Measurements from ENCODE around the gene NBEAL2.
A peak's percentile ranks its signal among the peaks of the same experiment; 100 is the strongest.

NBEAL2 gene

GRCh38 chr3:46966811-46967210 lies 12.7 kb upstream of the NBEAL2 start:
- no peak for DNase-seq

- DNase-seq = no peak
Measured at GRCh38 chr3:46968783-46969428, 10.6 kb upstream of the NBEAL2 start.

- DNase-seq = no peak
Measured at GRCh38 chr3:46970391-46971091, 8.9 kb upstream of the NBEAL2 start.

- DNase-seq = no peak
Measured at GRCh38 chr3:46971151-46971550, 8.3 kb upstream of the NBEAL2 start.

GRCh38 chr3:46971742-46972141 lies 7.7 kb upstream of the NBEAL2 start:
- DNase-seq = no peak

- DNase-seq = no peak
Measured at GRCh38 chr3:46972396-46972795, 7.1 kb upstream of the NBEAL2 start.

- no peak for DNase-seq
Measured at GRCh38 chr3:46974421-46975171, 4.9 kb upstream of the NBEAL2 start.

GRCh38 chr3:46976326-46977190 lies 2.9 kb upstream of the NBEAL2 start, which contains the start of gene CCDC12:
Gene CCDC12, minus strand, starts transcription at chr3:46976745. Its CDS starts 13 bp downstream, at chr3:46976732.
- DNase-seq = peak; percentile 90

- no peak for DNase-seq
Measured at GRCh38 chr3:46977811-46978195, 1.7 kb upstream of the NBEAL2 start.

- DNase-seq = no peak
Measured at GRCh38 chr3:46978381-46978780, 1.1 kb upstream of the NBEAL2 start.

GRCh38 chr3:46979958-46980497 lies 562 bp downstream of the NBEAL2 start:
- DNase-seq = no peak

GRCh38 chr3:46981932-46982471 lies 2.5 kb downstream of the NBEAL2 start:
- DNase-seq = no peak

- DNase-seq = no peak
Measured at GRCh38 chr3:46982546-46982945, 3.1 kb downstream of the NBEAL2 start.

- no peak for DNase-seq
Measured at GRCh38 chr3:46984591-46985459, 5.4 kb downstream of the NBEAL2 start.

GRCh38 chr3:46985588-46985987 lies 6.1 kb downstream of the NBEAL2 start:
- no peak for DNase-seq

- no peak for DNase-seq
Measured at GRCh38 chr3:46986055-46986730, 6.7 kb downstream of the NBEAL2 start.

GRCh38 chr3:46986782-46987310 lies 7.4 kb downstream of the NBEAL2 start:
- DNase-seq = no peak

- no peak for DNase-seq
Measured at GRCh38 chr3:46987319-46987742, 7.9 kb downstream of the NBEAL2 start.

- DNase-seq = no peak
Measured at GRCh38 chr3:46987743-46988401, 8.4 kb downstream of the NBEAL2 start.

- no peak for DNase-seq
Measured at GRCh38 chr3:46988616-46989015, 9.2 kb downstream of the NBEAL2 start.
